Activated T-cell treated with anti-CD3 and anti-CD28 coated beads, Interleukin-2, amount 50 U/mL, for 24 hours (primary cell): Measurements from ENCODE around the gene FLNC.
A peak's percentile ranks its signal among the peaks of the same experiment; 100 is the strongest.

Source experiments
- DNase-seq: peaks from one replicate; pipeline ENCODE4 v3.0.0-alpha.2; 2020
- H3K27ac Mint-ChIP-seq: 2 replicates; pipeline ENCODE4 v1.8.0; 2020; ENCODE audit warnings: mild to moderate bottlenecking, mixed read lengths
- H3K27me3 Mint-ChIP-seq: 2 replicates; pipeline ENCODE4 v1.8.0; 2020; ENCODE audit warnings: mixed read lengths
- H3K36me3 Mint-ChIP-seq: 2 replicates; pipeline ENCODE4 v1.8.0; 2020; ENCODE audit warnings: low read depth, mixed read lengths
- H3K4me1 Mint-ChIP-seq: 2 replicates; pipeline ENCODE4 v1.8.0; 2020; ENCODE audit warnings: low read depth, mixed read lengths
- H3K4me3 Mint-ChIP-seq: 2 replicates; pipeline ENCODE4 v1.8.0; 2020; ENCODE audit warnings: mild to moderate bottlenecking, moderate library complexity, mixed read lengths
- H3K9me3 Mint-ChIP-seq: 2 replicates; pipeline ENCODE4 v1.8.0; 2020; ENCODE audit warnings: mixed read lengths

FLNC gene

DNA sequence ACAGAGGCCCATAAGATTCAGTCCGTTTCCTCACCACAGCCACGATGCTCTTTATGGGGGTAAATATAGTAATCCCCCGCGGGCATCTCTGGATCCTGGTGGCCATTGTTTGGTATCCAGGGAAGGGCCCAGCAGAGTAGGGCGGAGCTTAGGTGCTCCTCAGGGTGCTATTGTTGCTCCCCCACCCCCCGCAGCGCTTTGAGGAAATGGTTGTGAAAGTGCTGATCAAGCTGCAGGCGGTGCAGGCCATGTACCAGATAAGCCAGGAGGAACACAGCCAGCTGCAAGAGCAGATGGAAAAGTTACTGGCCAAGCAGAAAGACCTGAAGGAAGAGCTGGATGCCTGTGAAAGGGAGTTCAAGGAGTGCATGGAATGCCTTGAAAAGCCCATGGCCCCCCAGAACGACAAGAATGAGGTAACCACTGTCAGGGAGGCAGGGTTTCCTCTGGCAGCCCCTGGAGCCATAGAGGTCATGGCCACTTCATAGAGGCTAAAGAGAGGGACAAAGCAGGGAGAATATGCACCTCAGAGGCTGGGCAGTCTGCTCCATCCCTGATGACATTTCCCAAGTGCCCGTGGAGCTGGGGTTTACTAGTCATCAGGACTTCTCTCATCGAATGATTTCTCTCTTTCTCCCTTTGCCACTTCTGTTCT, 17.6 kb upstream of the FLNC start:
- Mint-ChIP-seq H3K27ac (no peak overlapping the region), H3K4me1 (no peaks in the 10 kb centered on the region), H3K27me3 (no peaks in the 10 kb centered on the region), H3K36me3 (no peaks in the 10 kb centered on the region), H3K9me3 (no peaks in the 10 kb centered on the region), H3K4me3 (no peak overlapping the region)
- DNase-seq, result no peak

DNA sequence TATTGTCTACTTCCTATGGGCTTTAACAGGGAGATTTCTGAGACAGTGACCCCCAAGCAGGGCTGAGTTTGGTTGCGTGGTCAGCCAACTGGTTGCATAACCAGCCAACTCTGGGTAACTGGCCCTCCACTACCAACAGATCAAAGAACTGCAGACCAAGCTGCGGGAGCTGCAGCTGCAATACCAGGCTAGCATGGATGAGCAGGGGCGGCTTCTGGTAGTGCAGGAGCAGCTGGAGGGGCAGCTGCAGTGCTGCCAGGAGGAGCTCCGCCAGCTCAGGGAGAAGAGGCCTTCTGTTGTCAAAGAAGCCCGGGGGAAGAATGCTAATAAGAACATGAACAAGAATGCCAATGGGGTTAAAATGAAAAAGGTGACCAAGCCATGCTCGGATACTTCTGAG, 15.7 kb upstream of the FLNC start:
- no peak overlapping the region for H3K27ac Mint-ChIP-seq
- H3K4me3 Mint-ChIP-seq, result no peak overlapping the region

DNA sequence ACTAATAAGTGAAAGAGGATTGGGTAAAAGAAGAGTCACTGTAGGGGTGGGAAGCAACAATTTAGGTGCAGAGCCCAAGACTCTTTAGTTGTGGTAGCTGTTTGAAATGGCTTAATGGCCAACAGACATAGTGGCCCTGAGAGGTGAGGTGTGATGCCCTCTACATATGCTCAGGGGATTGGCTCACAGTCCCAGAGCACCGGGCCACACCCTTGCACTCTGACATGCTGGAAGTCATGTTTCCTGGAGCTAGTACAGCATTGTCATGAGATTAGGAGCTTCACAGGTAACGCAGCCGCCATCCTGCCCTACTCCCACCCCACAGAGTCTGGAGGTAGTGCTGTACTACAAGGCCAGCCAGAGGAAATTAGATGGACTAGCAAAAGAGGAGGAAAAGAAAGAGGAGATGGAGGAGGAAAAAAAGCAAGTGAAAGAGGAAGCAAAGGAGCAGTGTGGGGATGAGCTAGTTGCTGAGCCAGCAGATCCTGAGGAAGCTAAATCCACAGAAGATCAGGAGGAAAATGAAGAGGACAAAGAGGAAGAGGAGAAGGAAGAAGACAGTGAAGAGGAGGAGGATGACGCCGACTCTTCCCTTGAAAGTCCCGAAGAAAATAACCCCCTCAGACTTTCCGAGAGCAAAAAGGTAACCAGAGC, 14.8 kb upstream of the FLNC start:
- DNase-seq, result no peak
- Mint-ChIP-seq H3K27me3 (no peaks in the 10 kb centered on the region), H3K27ac (no peak overlapping the region), H3K4me1 (peaks cover 6% of the 10 kb centered on the region), H3K4me3 (no peak overlapping the region), H3K36me3 (no peaks in the 10 kb centered on the region), H3K9me3 (no peaks in the 10 kb centered on the region)

More for the DNA sequence above, 15.7 kb upstream of the FLNC start:
- Mint-ChIP-seq H3K36me3 (no peaks in the 10 kb centered on the region), H3K9me3 (no peaks in the 10 kb centered on the region), H3K27me3 (no peaks in the 10 kb centered on the region), H3K4me1 (no peaks in the 10 kb centered on the region)
- DNase-seq, result no peak

DNA sequence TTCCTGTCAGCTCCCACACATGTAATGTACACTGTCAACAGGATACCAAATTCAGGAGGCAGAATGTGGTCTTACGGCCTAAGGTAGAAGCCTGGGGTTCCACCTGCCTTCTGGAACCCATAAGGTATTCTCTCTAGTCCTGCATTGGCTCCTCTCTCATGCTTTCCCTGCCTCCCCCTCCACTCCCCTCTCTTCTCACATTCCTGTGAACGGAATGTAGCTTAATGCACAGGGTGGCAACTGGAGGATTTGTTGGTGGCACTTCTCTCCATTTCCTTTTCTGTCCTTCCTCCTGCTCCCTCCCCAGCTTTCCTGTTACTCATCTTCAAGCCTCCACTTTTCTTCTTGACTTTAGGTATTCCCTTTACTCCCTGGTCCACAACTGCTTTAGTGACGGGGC, 11.5 kb upstream of the FLNC start:
- no peak overlapping the region for H3K4me3 Mint-ChIP-seq
- H3K27me3 Mint-ChIP-seq, result no peaks in the 10 kb centered on the region
- H3K9me3 Mint-ChIP-seq, result no peaks in the 10 kb centered on the region

DNA sequence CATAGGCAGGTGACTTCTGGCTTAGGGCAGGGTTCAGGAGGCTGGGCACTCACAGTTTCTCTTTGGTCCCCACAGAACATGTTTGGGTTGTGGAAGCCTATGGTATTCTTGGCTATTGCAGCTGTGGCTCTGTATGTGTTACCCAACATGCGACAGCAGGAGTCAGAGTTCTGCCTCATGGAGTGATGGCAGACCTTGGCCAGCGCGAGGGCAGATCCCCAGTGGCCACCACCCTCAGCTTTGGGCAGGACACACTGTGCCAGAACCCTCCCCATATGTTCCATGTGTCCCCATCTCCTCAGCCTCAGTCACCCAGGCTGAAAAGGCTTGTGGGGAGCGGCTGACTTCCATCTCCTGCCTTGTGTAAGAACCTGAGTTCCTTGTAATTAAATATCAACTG, 8.5 kb upstream of the FLNC start:
- H3K9me3 Mint-ChIP-seq, result no peaks in the 10 kb centered on the region
- no peak overlapping the region for H3K27ac Mint-ChIP-seq
- no peak overlapping the region for H3K4me3 Mint-ChIP-seq
- DNase-seq, result no peak
- H3K27me3 Mint-ChIP-seq, result peaks cover 3% of the 10 kb centered on the region
- peaks cover 6% of the 10 kb centered on the region for H3K4me1 Mint-ChIP-seq
- no peaks in the 10 kb centered on the region for H3K36me3 Mint-ChIP-seq

More for the DNA sequence above, 11.5 kb upstream of the FLNC start:
- H3K27ac Mint-ChIP-seq, result no peak overlapping the region
- no peaks in the 10 kb centered on the region for H3K36me3 Mint-ChIP-seq
- DNase-seq, result no peak
- peaks cover 6% of the 10 kb centered on the region for H3K4me1 Mint-ChIP-seq

DNA sequence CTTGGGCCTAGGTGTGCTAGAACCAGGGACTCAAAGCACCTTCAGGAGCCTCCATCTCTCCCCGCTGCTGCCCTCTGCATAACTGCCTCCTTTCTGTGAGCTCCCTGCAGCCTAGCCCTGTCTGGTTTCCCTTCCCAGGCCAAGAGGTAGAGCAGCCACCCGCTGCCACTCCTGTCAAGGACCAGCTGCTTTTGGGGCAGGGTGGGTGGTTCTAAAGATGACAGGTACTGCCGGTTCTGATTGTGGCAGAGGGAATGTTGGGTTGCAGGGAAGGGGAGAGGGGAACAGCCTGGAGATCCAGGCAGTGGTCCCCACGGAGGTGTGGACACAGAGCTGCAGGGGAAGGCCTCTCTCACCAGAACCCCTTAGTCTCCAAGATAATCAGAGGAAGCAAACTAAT, 3.7 kb upstream of the FLNC start:
- no peak overlapping the region for H3K27ac Mint-ChIP-seq
- H3K9me3 Mint-ChIP-seq, result no peaks in the 10 kb centered on the region
- no peaks in the 10 kb centered on the region for H3K36me3 Mint-ChIP-seq
- no peak overlapping the region for H3K4me3 Mint-ChIP-seq
- peaks cover 13% of the 10 kb centered on the region for H3K4me1 Mint-ChIP-seq
- DNase-seq, result no peak
- H3K27me3 Mint-ChIP-seq, result peaks cover 44% of the 10 kb centered on the region

DNA sequence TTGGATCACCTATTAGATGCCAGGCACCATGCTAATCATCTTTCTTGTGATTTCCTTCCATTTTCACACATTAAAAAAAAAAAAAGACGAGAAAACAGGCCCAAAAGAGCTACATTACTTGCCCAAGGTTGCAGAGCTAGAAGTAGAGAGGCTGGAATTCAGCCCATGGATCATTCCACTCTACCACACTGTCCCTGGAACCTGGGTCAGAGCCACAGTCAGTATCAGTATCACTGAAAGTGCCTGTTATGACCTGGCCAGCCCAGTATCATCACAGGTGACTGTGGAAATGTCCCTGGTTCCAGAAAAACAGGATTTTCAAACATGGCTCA, 3.3 kb upstream of the FLNC start:
- no peak for DNase-seq
- Mint-ChIP-seq H3K27me3 (peaks cover 47% of the 10 kb centered on the region), H3K4me3 (no peak overlapping the region), H3K9me3 (no peaks in the 10 kb centered on the region), H3K4me1 (peaks cover 16% of the 10 kb centered on the region), H3K27ac (no peak overlapping the region), H3K36me3 (no peaks in the 10 kb centered on the region)

DNA sequence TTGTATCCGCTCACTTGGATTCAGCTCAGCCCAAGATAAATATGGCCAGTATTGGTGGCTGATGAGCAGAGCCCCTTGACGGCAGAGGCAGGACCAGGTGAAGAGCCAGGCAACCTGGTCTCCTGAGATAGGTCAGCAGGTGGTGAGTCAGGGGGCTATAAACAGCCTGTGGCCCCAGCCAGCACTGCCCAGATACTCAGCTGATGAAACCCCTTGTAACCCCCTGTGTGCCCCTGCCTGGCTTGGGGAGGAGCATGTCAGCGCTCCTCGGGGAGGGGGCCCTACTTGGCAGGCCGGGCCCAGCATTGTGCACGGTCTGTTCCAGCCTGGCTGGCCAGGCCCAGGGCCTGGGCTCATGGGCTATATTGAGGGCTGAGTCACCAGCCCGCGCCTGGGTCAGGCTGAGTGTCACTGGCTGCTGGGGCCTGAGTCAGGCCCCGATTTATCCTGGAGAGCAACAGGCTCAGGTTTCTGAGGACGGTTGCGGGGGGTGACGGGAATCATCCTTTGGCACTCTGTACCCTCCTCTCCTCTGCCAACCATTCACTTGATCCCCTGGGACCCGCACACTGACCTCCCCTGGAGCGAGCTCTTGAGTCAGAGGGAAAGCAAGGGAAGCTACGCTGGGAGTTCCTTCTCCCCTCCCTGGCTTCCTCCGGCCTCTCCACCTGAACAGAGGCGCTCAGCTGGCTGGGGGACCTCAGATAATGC, 2.8 kb upstream of the FLNC start:
- H3K4me1 Mint-ChIP-seq, result peaks cover 17% of the 10 kb centered on the region
- DNase-seq, result no peak
- H3K9me3 Mint-ChIP-seq, result no peaks in the 10 kb centered on the region
- no peak overlapping the region for H3K4me3 Mint-ChIP-seq
- no peaks in the 10 kb centered on the region for H3K36me3 Mint-ChIP-seq
- no peak overlapping the region for H3K27ac Mint-ChIP-seq
- peaks cover 50% of the 10 kb centered on the region for H3K27me3 Mint-ChIP-seq

DNA sequence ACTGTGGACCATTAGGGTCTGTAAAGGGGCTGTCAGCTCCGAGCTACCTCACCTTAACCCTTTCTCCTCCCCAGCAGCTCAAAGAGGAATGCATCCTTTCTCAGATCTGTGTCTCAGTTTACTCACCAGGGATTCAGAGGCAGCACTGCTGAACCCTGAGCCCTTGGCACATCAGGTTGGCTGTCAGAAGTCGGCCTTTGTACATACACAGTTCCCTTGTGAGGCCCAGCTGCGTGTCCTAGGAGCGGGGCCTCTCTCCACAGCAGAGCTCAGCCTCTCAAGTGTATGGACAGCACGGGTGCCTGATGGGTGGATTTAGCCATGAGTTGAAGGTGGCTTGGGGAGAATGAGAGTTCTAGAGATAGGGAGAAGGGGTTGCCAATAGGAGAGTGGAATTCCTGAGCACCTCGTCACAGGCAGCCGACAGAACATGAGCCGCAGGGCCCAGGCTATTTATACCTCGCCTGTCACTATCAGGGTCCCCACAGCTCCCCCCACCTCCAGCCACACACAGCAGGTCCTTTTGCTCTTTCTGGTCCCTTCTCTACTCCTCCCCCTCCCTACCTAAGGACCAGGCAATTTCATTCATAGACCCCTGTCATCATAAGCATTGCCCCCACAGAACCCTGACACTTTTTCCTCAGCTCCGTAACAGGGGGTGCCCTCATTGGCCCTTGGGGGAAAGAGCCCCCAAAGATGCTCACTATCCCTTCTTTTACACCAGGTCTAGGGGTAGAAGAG, 2.1 kb upstream of the FLNC start:
- H3K4me3 Mint-ChIP-seq, result no peak overlapping the region
- no peaks in the 10 kb centered on the region for H3K9me3 Mint-ChIP-seq
- H3K4me1 Mint-ChIP-seq, result peaks cover 17% of the 10 kb centered on the region
- no peak overlapping the region for H3K27ac Mint-ChIP-seq
- H3K36me3 Mint-ChIP-seq, result no peaks in the 10 kb centered on the region
- H3K27me3 Mint-ChIP-seq, result peaks cover 52% of the 10 kb centered on the region
- no peak for DNase-seq

DNA sequence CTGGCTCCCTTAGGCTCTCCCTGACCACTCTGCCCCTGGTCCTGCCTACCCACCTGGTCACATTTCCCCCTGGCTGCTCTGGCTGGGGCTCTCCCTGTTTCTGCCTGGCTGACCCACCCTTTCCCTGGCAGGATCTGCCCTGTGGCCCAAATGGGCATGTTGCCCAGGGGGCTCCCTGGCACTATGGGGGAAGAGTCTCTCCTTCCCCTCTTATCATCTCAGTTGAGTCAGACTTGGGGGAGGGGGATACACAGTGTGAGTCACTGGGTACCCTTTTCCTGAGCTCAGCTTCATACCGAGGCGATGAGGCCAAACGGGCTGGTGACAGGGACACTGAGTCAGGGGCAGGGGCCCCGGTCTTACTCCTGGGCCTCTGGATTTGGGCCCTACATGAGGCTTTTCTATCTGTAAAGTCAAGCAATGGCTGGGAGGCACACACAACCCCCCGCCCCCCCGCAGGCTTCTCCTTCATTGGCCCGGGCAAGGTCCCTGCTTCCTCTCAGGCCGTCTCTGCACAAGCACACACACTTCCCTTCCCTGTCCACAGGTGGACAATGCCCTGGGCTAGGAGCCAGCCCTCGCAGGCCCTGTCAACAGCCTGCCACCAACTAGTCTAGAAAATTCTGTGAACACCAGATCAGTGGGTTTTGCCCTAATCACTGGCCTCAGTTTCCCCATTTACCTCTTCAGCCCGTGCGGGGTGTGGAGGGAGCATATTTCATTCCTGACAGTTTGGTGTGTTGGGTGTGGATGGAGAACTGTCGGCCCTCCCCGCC, 627 bp upstream of the FLNC start:
- DNase-seq, result no peak
- Mint-ChIP-seq H3K27ac (no peak overlapping the region), H3K9me3 (no peaks in the 10 kb centered on the region), H3K27me3 (peaks cover 52% of the 10 kb centered on the region), H3K36me3 (no peaks in the 10 kb centered on the region), H3K4me1 (peaks cover 17% of the 10 kb centered on the region), H3K4me3 (peak overlapping the region; percentile 39)

DNA sequence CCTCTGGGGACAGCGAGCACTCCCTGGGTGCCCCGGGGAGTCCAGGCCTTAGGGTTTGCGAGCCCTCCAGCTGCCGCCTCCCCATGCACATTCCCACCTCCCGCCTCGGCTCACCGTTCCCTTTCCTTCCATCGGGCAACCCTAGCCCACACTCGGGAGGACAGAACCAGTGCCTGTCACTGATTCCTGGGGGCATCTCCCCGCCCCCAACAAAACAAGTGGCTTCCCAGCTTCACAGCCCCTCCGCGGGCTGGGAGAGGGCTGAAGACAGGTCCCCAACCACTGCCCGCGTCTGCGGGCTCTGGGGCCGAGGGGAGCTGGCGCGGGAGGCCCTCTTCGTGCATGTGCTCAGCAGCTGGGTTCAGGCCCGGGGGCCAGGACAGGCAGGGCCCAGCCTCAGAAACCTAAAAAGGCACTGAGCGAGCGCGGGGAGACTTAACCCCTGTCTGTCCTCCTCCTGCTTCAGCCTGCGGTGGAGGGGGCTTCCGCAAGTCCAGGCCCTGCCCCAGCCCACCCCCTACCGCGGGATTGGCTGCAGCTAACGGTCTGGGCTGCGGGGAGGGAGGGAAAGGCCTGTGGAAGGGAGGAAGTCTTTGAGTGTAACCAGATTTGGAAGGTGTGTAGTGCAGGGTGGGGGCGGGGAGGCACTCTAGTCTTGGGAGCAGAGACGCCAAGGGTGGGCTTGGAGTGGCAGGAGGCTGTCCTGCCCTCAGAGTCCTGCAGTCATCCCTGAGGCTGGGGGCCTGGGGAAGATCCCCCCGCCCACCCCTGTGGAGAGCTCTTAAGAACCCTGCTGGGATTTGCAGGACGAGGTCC, 1.2 kb downstream of the FLNC start:
- Mint-ChIP-seq H3K27me3 (peaks cover 52% of the 10 kb centered on the region), H3K36me3 (no peaks in the 10 kb centered on the region), H3K4me1 (peaks cover 17% of the 10 kb centered on the region), H3K27ac (no peak overlapping the region), H3K9me3 (no peaks in the 10 kb centered on the region), H3K4me3 (no peak overlapping the region)
- peak; percentile 53 for DNase-seq

DNA sequence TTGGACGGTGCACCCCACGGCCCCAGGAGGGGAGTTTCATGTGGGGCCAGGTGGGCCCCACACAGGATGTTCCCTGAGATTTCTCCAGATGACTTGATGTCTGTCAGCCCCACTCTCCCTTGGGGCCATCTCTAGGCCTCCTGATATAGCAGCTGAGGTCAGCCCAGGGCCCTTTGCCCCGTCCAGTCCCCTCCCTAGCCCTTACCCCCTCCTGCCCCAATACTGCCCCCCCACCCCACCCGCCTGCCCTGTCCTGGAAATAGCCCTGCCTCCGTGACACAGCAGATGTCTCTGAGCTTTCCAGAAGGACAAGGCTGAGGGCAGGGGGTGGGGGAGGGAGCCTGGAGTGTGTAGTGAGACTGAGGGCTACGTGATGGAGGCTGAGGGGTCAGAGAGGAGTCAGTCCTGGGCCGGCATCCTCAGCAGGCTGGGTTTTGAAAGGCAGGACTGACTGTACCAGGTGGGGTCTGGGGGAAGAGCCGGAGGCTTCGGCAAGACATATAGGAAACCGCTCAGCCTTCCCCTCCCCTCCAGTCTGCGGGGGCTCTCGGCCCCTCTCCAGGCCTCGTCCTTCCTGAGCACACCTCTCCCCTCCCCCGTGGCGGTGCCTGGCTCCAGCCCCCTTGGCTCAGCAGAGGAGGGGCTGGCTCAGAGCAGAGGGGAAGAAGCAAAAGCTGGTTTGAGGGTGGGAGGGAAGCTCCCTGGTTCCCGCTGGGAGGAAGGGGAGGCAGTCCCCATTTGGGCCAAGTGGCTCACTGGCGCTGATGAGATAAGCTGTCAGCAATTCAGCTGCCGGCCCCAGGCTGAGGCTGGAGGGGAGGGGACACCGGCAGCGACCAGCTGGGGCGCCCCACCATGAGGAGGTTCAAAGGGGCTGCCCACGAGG, 2.0 kb downstream of the FLNC start:
- Mint-ChIP-seq H3K9me3 (no peaks in the 10 kb centered on the region), H3K36me3 (no peaks in the 10 kb centered on the region), H3K27me3 (peaks cover 44% of the 10 kb centered on the region), H3K27ac (no peak overlapping the region), H3K4me1 (peaks cover 17% of the 10 kb centered on the region), H3K4me3 (no peak overlapping the region)
- no peak for DNase-seq

DNA sequence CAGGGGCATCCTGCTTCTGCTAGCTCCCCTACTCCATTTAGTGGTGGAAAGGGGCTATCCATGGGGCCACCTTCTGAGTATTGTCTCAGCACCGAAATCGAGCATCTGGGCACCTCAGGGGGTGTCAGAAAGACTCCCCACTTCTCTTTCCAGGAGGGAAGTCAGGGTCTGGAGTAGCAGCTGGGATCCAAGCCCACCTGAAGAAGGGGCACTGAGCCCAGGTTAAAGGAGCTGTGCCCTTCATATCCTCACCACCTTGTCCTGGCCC, 2.6 kb downstream of the FLNC start:
- DNase-seq, result no peak
- peaks cover 40% of the 10 kb centered on the region for H3K27me3 Mint-ChIP-seq
- peaks cover 17% of the 10 kb centered on the region for H3K4me1 Mint-ChIP-seq
- H3K9me3 Mint-ChIP-seq, result no peaks in the 10 kb centered on the region
- no peak overlapping the region for H3K27ac Mint-ChIP-seq
- no peaks in the 10 kb centered on the region for H3K36me3 Mint-ChIP-seq
- H3K4me3 Mint-ChIP-seq, result no peak overlapping the region
